PFSK-1 (cell line): ENCODE results near the gene ZNF653.

ENCODE experiments used
- FOXP2 ChIP-seq: optimal IDR thresholded peaks from 2 replicates; pipeline ENCODE3; 2011; ENCODE audit warnings: borderline replicate concordance, control low read depth, inconsistent platforms; ENCODE audit not compliant: insufficient read depth; ENCODE audit errors: extremely low read length, extremely low read depth
- POLR2AphosphoS5 ChIP-seq: IDR thresholded peaks from 2 replicates; pipeline ENCODE4 v1.6.1; 2012; ENCODE audit warnings: low read depth, mild to moderate bottlenecking, control low read depth, low read length, moderate library complexity
- REST ChIP-seq, 2 experiments: IDR thresholded peaks; 2 replicates each; pipeline versions ENCODE4 v1.6.1 to v1.8.0; 2011 to 2012; ENCODE audit warnings: low read depth in 2 of 2, low read length in 2 of 2, control low read depth in 1 of 2, inconsistent platforms in 1 of 2, mild to moderate bottlenecking in 1 of 2, moderate library complexity in 1 of 2; ENCODE audit not compliant: insufficient read depth in 1 of 2
- SIN3A ChIP-seq: IDR thresholded peaks from 2 replicates; pipeline ENCODE4 v1.6.1; 2012; ENCODE audit warnings: mild to moderate bottlenecking, low read length, moderate library complexity, borderline replicate concordance; ENCODE audit not compliant: insufficient read depth
- TAF1 ChIP-seq: IDR thresholded peaks from 2 replicates; pipeline ENCODE4 v1.6.1; 2012; ENCODE audit warnings: low read length, control low read depth, borderline replicate concordance; ENCODE audit not compliant: insufficient read depth

The ZNF653 gene

DNA sequence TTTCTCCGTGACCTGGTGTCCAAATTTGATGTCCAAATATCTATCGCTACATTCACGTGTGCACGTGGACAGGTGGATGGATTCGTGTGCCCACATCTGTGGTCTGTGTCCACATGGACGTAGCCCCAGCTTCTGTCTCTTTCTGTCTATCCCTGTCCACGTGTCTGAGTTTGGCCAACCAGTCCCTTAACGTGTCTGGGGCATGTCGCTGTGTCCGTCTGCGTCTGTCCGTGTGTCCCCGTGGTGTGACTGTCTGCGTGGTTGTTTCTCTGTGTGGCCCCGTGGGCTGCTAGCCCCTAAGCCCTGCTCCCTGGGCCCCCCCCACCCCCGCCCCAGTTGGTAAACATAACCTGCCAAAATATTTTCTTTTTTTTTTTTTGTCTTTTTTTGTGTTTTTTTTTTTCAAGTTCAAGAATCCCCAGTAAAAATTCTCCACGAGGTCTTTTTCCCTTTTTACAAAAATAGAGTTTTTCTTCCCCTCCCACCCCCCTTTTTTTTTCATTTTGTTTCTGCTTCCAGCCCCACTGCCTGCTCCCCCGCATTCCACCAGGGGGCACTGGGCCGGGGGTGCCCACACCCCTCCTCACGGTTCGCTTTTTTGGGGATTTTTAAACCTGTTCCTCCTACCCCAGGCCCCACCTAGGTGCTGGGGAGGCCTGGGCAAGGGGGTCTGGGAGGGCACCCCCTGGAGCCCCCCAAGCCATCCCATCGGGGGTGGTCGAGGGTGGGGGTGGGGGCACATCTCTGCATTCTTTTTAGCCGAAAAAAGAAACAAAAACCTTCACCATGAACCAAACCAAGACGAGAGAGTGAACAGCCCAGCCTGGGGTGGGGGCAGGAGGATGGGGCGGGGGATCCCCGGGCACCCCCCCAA lies 51.9 kb downstream of the ZNF653 start:
- no peak for TF ChIP-seq TAF1
- no peak for TF ChIP-seq FOXP2
- TF ChIP-seq POLR2AphosphoS5 = no peak
- TF ChIP-seq REST (IDR thresholded peaks at IDR 0.05; ENCODE audit: insufficient read depth in 1 of 2, low read depth in 2 of 2, low read length in 2 of 2) = no peak
- no peak for TF ChIP-seq SIN3A

GRCh38 chr19:11452620-11453310 lies 52.9 kb downstream of the ZNF653 start:
- TF ChIP-seq POLR2AphosphoS5 (no peak), REST (IDR thresholded peaks at IDR 0.05; ENCODE audit: insufficient read depth in 1 of 2, low read depth in 2 of 2, low read length in 2 of 2) (no peak), SIN3A (no peak), FOXP2 (no peak), TAF1 (no peak)

GRCh38 chr19:11451871-11452619 lies 53.6 kb downstream of the ZNF653 start:
- TF ChIP-seq FOXP2 = no peak
- no peak for TF ChIP-seq SIN3A
- no peak for TF ChIP-seq TAF1
- TF ChIP-seq POLR2AphosphoS5 = no peak
- TF ChIP-seq REST (IDR thresholded peaks at IDR 0.05; ENCODE audit: insufficient read depth in 1 of 2, low read depth in 2 of 2, low read length in 2 of 2) = no peak

GRCh38 chr19:11451327-11451870 lies 54.2 kb downstream of the ZNF653 start:
- TF ChIP-seq SIN3A = no peak
- TF ChIP-seq REST (IDR thresholded peaks at IDR 0.05; ENCODE audit: insufficient read depth in 1 of 2, low read depth in 2 of 2, low read length in 2 of 2) = no peak
- no peak for TF ChIP-seq FOXP2
- TF ChIP-seq POLR2AphosphoS5 = no peak
- no peak for TF ChIP-seq TAF1
